Breast epithelium (tissue), 4 donors: Measurements from ENCODE around the gene COBLL1. TPM values are rescaled to one million over a fixed set of nuclear protein-coding genes. Genes with fewer than 3 reads are reported as not detected.

Source experiments
- DNase-seq, 2 donors: peaks; one replicate each; pipeline ENCODE4 v3.0.0-alpha.2; 2019; ENCODE audit warnings: low spot score in 2 of 2
- H3K27ac ChIP-seq, 2 donors: fragments of 200-600 bp; sonication (generic) in 1 of 2; one replicate each; pipeline ENCODE4 v1.5.1; 2016 to 2019; ENCODE audit warnings: mild to moderate bottlenecking in 1 of 2
- H3K27me3 ChIP-seq, 2 donors: fragments of 200-600 bp; sonication (generic) in 1 of 2; one replicate each; pipeline versions ENCODE4 v1.5.1 to v1.6.0; 2017 to 2019; ENCODE audit warnings: control low read depth in 1 of 2, mild to moderate bottlenecking in 1 of 2
- H3K36me3 ChIP-seq: fragments of 200-600 bp; one replicate; pipeline ENCODE4 v1.5.1; 2019
- H3K4me1 ChIP-seq, 2 donors: fragments of 200-600 bp; sonication (generic); one replicate each; pipeline ENCODE4 v1.5.1; 2016 to 2019; ENCODE audit warnings: control low read depth in 1 of 2
- H3K4me3 ChIP-seq, 3 donors: fragments of 200-600 bp; sonication (generic); 1 replicate in 2 of 3; 2 replicates in 1 of 3; pipeline ENCODE4 v1.5.1; 2016 to 2019; ENCODE audit warnings: mild to moderate bottlenecking in 3 of 3, moderate library complexity in 2 of 3
- H3K9me3 ChIP-seq, 2 donors: fragments of 200-600 bp; sonication (generic) in 1 of 2; one replicate each; pipeline ENCODE4 v1.5.1; 2016 to 2019; ENCODE audit warnings: control low read depth in 1 of 2
- POLR2A ChIP-seq: fragments of 450-650 bp; IDR thresholded peaks from one replicate; pipeline ENCODE4 v1.6.1; 2016; ENCODE audit warnings: antibody characterized with exemption, mild to moderate bottlenecking, moderate library complexity
- POLR2AphosphoS5 ChIP-seq, 3 donors: sonication (generic); formaldehyde crosslinking; IDR thresholded peaks; one replicate each; pipeline ENCODE4 v1.6.1; 2017; ENCODE audit warnings: antibody characterized with exemption in 3 of 3
- intact Hi-C: fragments of 100-400 bp; cut with DNase I; formaldehyde crosslinking; loops from one replicate; pipeline ENCODE4 v1.15.1; 2023; ENCODE audit warnings: low total_unique reads
- total RNA-seq, 3 donors: library from RNA; depleted of rRNA; stranded (reverse); fragments of >200 nt; gene quantifications; one replicate each; pipeline ENCODE4 v1.1.0, GENCODE V29; 2016
- TF ChIP-seq, protein P1 (sequence below), 3 donors: fragments of 450-650 bp; IDR thresholded peaks; one replicate each; pipeline ENCODE4 v1.5.1; 2016 to 2017; ENCODE audit warnings: antibody characterized with exemption in 3 of 3, mild to moderate bottlenecking in 3 of 3, moderate library complexity in 3 of 3

Gene COBLL1
- total RNA-seq, 3 donors from 2014 or later, result 43.6 to 92.8 (median 75.8) TPM

DNA sequence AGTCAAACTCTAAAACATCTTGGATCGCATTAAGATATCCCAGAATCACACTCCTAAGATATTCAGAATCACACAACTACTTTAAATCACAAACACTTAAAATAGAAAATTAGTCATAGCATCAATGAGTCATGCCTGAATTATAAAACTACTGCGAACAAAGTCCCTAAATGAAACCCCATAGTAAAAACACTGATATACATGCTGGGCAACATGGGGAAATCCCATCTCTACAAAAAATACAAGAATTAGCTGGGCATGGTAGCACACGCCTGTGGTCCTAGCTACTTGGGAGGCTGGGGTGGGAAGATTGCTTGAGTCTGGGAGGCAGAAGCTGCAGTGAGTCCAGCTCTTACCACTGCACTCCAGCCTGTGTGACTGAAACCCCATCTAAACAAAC, 101.7 kb downstream of the COBLL1 start:
- no peak for TF ChIP-seq POLR2A
- TF ChIP-seq, protein P1, sequence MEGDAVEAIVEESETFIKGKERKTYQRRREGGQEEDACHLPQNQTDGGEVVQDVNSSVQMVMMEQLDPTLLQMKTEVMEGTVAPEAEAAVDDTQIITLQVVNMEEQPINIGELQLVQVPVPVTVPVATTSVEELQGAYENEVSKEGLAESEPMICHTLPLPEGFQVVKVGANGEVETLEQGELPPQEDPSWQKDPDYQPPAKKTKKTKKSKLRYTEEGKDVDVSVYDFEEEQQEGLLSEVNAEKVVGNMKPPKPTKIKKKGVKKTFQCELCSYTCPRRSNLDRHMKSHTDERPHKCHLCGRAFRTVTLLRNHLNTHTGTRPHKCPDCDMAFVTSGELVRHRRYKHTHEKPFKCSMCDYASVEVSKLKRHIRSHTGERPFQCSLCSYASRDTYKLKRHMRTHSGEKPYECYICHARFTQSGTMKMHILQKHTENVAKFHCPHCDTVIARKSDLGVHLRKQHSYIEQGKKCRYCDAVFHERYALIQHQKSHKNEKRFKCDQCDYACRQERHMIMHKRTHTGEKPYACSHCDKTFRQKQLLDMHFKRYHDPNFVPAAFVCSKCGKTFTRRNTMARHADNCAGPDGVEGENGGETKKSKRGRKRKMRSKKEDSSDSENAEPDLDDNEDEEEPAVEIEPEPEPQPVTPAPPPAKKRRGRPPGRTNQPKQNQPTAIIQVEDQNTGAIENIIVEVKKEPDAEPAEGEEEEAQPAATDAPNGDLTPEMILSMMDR (IDR thresholded peaks at IDR 0.05), result no peak
- TF ChIP-seq POLR2AphosphoS5 (IDR thresholded peaks at IDR 0.05), result no peak
- no peak for DNase-seq
- Histone ChIP-seq H3K4me3 (no peak overlapping the region), H3K27me3 (no peaks in the 10 kb centered on the region), H3K27ac (no peak overlapping the region), H3K9me3 (no peaks in the 10 kb centered on the region), H3K36me3 (no peaks in the 10 kb centered on the region), H3K4me1 (no peaks in the 10 kb centered on the region)
- intact Hi-C loops, result loop anchor here (10.0 kb wide), 1 partner anchor 175 kb away; no protein-coding TSS in a partner anchor

DNA sequence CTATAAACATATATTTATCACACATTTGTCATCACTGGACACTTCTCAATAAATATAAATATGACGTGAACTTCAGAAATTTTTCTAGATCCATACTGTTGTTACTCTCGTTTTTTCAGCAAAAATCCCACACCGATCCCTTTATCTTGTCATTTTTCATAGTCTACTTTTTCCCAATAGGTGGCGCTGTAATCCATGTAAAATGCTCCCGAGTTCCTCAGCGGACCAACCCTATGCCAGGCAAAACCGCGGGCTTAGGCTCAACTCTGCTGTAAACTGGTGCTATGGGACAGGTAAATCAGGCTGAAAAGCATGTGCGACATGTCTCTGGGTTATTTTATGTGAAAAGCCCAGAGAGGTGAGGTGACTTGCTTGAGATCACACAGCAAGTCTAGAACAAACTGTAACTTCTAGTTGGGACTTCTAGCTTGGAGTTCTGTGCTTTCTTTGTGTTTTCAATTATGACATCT, 104.0 kb downstream of the COBLL1 start:
- no peaks in the 10 kb centered on the region for H3K36me3 ChIP-seq
- H3K4me3 ChIP-seq, result no peak overlapping the region
- peak in 1 of 2 donors; percentile 55 for DNase-seq
- no peaks in the 10 kb centered on the region for H3K4me1 ChIP-seq
- intact Hi-C loops, result loop anchor here (10.0 kb wide), 1 partner anchor 177 kb away; no protein-coding TSS in a partner anchor
- H3K27ac ChIP-seq, result no peak overlapping the region
- H3K9me3 ChIP-seq, result no peaks in the 10 kb centered on the region
- no peaks in the 10 kb centered on the region for H3K27me3 ChIP-seq
- TF ChIP-seq POLR2A (no peak), POLR2AphosphoS5 (IDR thresholded peaks at IDR 0.05) (peak in 2 of 3 donors; percentile 21 to 61)
- TF ChIP-seq, protein P1 (IDR thresholded peaks at IDR 0.05), result peak; percentile 55 to 85 (median 66)

DNA sequence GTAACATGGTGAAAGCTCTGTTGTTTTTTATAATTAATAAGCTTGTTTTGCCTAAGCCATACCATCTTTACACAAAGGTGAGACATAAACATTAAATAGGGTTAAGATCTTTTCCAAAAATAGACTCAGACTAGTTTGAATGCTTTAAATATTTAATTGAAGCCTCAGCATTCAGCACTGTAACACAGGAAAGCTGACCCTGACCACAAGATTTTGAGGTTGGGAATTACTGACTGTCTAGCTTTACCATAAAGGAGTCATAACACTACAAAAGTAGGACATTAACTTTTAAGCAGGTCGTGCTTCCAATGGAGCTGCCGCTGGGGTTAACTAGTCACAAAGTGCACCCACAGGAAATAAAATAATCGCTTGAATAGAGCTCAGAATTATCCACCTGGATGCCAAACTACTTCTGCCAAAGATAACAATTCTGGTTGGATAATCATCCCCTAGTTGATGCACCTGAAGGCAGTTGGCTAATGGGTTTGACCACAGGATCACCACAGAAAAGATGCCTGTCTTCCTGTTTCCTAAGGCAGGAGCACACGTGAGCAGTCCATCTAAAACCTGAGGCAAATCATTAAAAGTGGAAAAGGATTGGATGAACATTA, 106.2 kb downstream of the COBLL1 start:
- TF ChIP-seq, protein P1 (IDR thresholded peaks at IDR 0.05), result no peak
- TF ChIP-seq POLR2AphosphoS5 (IDR thresholded peaks at IDR 0.05), result no peak
- TF ChIP-seq POLR2A, result no peak
- H3K27me3 ChIP-seq, result no peaks in the 10 kb centered on the region
- H3K36me3 ChIP-seq, result no peaks in the 10 kb centered on the region
- intact Hi-C loops, result loop anchor here (10.0 kb wide), 1 partner anchor 179 kb away; no protein-coding TSS in a partner anchor
- H3K9me3 ChIP-seq, result no peaks in the 10 kb centered on the region
- DNase-seq, result peak in 1 of 2 donors; percentile 40
- H3K4me1 ChIP-seq, result no peaks in the 10 kb centered on the region
- peak overlapping the region in 1 of 2 donors; percentile 23 for H3K27ac ChIP-seq
- no peak overlapping the region for H3K4me3 ChIP-seq

DNA sequence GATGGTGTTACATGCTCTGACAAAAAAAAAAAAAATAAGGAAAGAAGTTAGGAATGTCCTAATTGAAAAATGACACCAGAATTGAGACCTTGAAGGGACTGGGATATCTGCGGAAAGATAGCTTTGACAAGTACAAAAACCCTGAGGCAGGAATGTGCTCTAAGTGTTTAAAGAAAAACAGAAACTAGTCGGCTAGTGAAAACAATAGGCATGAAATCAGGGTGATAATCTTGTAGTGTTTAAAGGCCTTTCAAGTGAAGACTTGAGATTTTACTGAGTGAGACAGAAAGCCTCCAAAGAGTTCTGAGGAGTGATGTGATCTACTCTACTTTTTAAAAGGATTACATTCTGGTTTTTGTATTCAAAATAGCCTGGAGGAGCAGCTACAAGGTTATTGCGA, 107.4 kb downstream of the COBLL1 start:
- H3K27me3 ChIP-seq, result no peaks in the 10 kb centered on the region
- H3K4me3 ChIP-seq, result no peak overlapping the region
- DNase-seq, result no peak
- no peaks in the 10 kb centered on the region for H3K9me3 ChIP-seq
- intact Hi-C loops, result loop anchor here (10.0 kb wide), 1 partner anchor 181 kb away; no protein-coding TSS in a partner anchor
- no peaks in the 10 kb centered on the region for H3K36me3 ChIP-seq
- H3K4me1 ChIP-seq, result no peaks in the 10 kb centered on the region
- TF ChIP-seq, protein P1 (IDR thresholded peaks at IDR 0.05), result no peak
- no peak for TF ChIP-seq POLR2A
- no peak for TF ChIP-seq POLR2AphosphoS5 (IDR thresholded peaks at IDR 0.05)
- H3K27ac ChIP-seq, result no peak overlapping the region

DNA sequence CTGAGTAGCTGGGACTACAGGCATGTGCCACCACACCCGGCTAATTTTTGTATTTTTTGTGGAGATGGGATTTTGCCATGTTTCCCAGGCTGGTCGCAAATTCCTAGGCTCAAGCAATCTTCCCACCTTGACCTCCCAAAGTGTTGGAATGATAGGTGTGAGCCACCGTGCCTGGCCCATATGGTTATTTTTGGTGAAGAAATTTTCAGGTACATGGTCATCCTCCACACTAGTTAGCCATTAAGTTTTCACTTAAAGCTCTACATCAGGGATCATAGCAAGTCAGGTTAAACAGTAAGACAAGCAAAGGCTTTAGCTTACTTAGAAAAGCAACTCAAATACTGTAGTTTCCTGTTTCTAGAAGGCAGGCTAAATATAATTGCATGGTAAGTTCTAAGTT, 116.1 kb downstream of the COBLL1 start:
- no peak for DNase-seq
- Histone ChIP-seq H3K4me3 (no peak overlapping the region), H3K27me3 (no peaks in the 10 kb centered on the region), H3K36me3 (no peaks in the 10 kb centered on the region), H3K27ac (no peak overlapping the region), H3K9me3 (no peaks in the 10 kb centered on the region), H3K4me1 (no peaks in the 10 kb centered on the region)
- intact Hi-C loops, result no loop called here
- TF ChIP-seq, protein P1 (IDR thresholded peaks at IDR 0.05), result no peak
- TF ChIP-seq POLR2A (no peak), POLR2AphosphoS5 (IDR thresholded peaks at IDR 0.05) (no peak)
